ENCODE results near the gene SPHK2.

Gene SPHK2

GRCh38 chr19:48596237-48596636 lies 23.1 kb upstream of the SPHK2 start:
- FAIRE-seq (no peak), DNase-seq (ENCODE audit: insufficient read length, low spot score) (no peak)
- no peak for TF ChIP-seq POLR2A (IDR thresholded peaks at IDR 0.05; ENCODE audit: low read depth, low read length)

- FAIRE-seq: no peak
- no peak for DNase-seq (ENCODE audit: insufficient read length, low spot score)
- TF ChIP-seq POLR2A (IDR thresholded peaks at IDR 0.05; ENCODE audit: low read depth, low read length): no peak
These were observed 22.4 kb upstream of the SPHK2 start for GRCh38 chr19:48596679-48597465.

GRCh38 chr19:48598996-48599700 lies 20.2 kb upstream of the SPHK2 start:
- no peak for TF ChIP-seq POLR2A (IDR thresholded peaks at IDR 0.05; ENCODE audit: low read depth, low read length)
- no peak for DNase-seq (ENCODE audit: insufficient read length, low spot score)
- FAIRE-seq: no peak

GRCh38 chr19:48600679-48601417 lies 18.5 kb upstream of the SPHK2 start:
- FAIRE-seq: no peak
- no peak for TF ChIP-seq POLR2A (IDR thresholded peaks at IDR 0.05; ENCODE audit: low read depth, low read length)
- no peak for DNase-seq (ENCODE audit: insufficient read length, low spot score)

GRCh38 chr19:48603001-48603400 lies 16.3 kb upstream of the SPHK2 start:
- TF ChIP-seq POLR2A (IDR thresholded peaks at IDR 0.05; ENCODE audit: low read depth, low read length): no peak
- DNase-seq (ENCODE audit: insufficient read length, low spot score) (no peak), FAIRE-seq (no peak)

GRCh38 chr19:48603449-48603848 lies 15.9 kb upstream of the SPHK2 start:
- no peak for TF ChIP-seq POLR2A (IDR thresholded peaks at IDR 0.05; ENCODE audit: low read depth, low read length)
- DNase-seq (ENCODE audit: insufficient read length, low spot score) (no peak), FAIRE-seq (no peak)

- no peak for DNase-seq (ENCODE audit: insufficient read length, low spot score)
- no peak for FAIRE-seq
These were observed 15.5 kb upstream of the SPHK2 start for GRCh38 chr19:48603850-48604249.

GRCh38 chr19:48606463-48607358 lies 12.6 kb upstream of the SPHK2 start, which contains the start of gene SPACA4:
Gene SPACA4 (plus strand): TSS chr19:48606742. CDS start chr19:48606979, 237 bp downstream.
- DNase-seq (ENCODE audit: insufficient read length, low spot score): no peak
- FAIRE-seq: no peak
- TF ChIP-seq POLR2A (IDR thresholded peaks at IDR 0.05; ENCODE audit: low read depth, low read length): no peak

More at GRCh38 chr19:48603850-48604249, 15.5 kb upstream of the SPHK2 start:
- TF ChIP-seq POLR2A (IDR thresholded peaks at IDR 0.05; ENCODE audit: low read depth, low read length): no peak

- no peak for DNase-seq (ENCODE audit: insufficient read length, low spot score)
- TF ChIP-seq POLR2A (IDR thresholded peaks at IDR 0.05; ENCODE audit: low read depth, low read length): no peak
- FAIRE-seq: no peak
These were observed 11.9 kb upstream of the SPHK2 start for GRCh38 chr19:48607359-48607755.

GRCh38 chr19:48608798-48609263 lies 10.5 kb upstream of the SPHK2 start:
- no peak for TF ChIP-seq POLR2A (IDR thresholded peaks at IDR 0.05; ENCODE audit: low read depth, low read length)
- peak; percentile 62 for DNase-seq (ENCODE audit: insufficient read length, low spot score)
- FAIRE-seq: no peak

- TF ChIP-seq POLR2A (IDR thresholded peaks at IDR 0.05; ENCODE audit: low read depth, low read length): no peak
- FAIRE-seq (no peak), DNase-seq (ENCODE audit: insufficient read length, low spot score) (no peak)
These were observed 9.7 kb upstream of the SPHK2 start for GRCh38 chr19:48609571-48610108.

GRCh38 chr19:48611872-48612271 lies 7.4 kb upstream of the SPHK2 start:
- DNase-seq (ENCODE audit: insufficient read length, low spot score) (no peak), FAIRE-seq (no peak)
- TF ChIP-seq POLR2A (IDR thresholded peaks at IDR 0.05; ENCODE audit: low read depth, low read length): no peak
